HepG2 (cell line): ENCODE measurements around the gene CHODL.

Experiments
- HNRNPH1 ChIP-seq: fragments of 200-400 bp; formaldehyde crosslinking; optimal IDR thresholded peaks from 2 replicates; pipeline ENCODE3; 2017; ENCODE audit warnings: mild to moderate bottlenecking, low read depth, low read length
- NFYB ChIP-seq: sonication (generic); formaldehyde crosslinking; IDR thresholded peaks from 2 replicates; pipeline ENCODE4 v1.4.0; 2020; ENCODE audit warnings: missing genetic modification reagents
- SMAD1 ChIP-seq: sonication (generic); formaldehyde crosslinking; IDR thresholded peaks from 2 replicates; pipeline ENCODE4 v1.4.0; 2020; ENCODE audit warnings: missing genetic modification reagents, low read depth, mild to moderate bottlenecking, borderline replicate concordance
- ZNF468 ChIP-seq: sonication (generic); formaldehyde crosslinking; IDR thresholded peaks from 2 replicates; pipeline ENCODE4 v1.8.0; 2022; ENCODE audit warnings: mild to moderate bottlenecking, moderate library complexity, missing genetic modification reagents
- TF ChIP-seq, protein P1 (sequence below): sonication (generic); formaldehyde crosslinking; IDR thresholded peaks from 2 replicates; pipeline ENCODE4 v1.5.0; 2020; ENCODE audit warnings: mild to moderate bottlenecking, missing genetic modification reagents, moderate library complexity

DNA sequence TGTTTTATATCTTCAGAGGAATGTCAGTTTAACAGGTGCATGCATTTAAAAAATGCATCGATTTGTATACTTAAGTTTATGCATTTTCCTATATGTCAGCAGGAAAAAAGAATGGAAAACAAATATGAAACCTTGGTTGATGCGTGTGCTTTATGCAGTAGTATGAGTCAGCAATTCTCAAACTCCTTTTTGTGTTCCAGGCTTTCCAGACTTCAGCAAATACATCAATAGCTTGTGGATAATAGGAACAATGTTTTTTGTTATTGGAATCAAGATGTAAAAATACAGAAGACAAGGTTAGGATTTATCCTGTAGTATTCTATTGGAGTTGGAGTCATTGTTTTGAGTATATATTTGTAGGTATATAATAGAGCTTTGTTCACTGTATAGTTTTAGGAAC, 45.2 kb downstream of the CHODL start:
- TF ChIP-seq HNRNPH1 (no peak), NFYB (no peak), SMAD1 (CRISPR knock-in tag) (no peak), ZNF468 (CRISPR knock-in tag) (no peak)
- TF ChIP-seq, protein P1, sequence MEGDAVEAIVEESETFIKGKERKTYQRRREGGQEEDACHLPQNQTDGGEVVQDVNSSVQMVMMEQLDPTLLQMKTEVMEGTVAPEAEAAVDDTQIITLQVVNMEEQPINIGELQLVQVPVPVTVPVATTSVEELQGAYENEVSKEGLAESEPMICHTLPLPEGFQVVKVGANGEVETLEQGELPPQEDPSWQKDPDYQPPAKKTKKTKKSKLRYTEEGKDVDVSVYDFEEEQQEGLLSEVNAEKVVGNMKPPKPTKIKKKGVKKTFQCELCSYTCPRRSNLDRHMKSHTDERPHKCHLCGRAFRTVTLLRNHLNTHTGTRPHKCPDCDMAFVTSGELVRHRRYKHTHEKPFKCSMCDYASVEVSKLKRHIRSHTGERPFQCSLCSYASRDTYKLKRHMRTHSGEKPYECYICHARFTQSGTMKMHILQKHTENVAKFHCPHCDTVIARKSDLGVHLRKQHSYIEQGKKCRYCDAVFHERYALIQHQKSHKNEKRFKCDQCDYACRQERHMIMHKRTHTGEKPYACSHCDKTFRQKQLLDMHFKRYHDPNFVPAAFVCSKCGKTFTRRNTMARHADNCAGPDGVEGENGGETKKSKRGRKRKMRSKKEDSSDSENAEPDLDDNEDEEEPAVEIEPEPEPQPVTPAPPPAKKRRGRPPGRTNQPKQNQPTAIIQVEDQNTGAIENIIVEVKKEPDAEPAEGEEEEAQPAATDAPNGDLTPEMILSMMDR = no peak
